ENCODE results near the gene SRBD1.

SRBD1 gene

DNA sequence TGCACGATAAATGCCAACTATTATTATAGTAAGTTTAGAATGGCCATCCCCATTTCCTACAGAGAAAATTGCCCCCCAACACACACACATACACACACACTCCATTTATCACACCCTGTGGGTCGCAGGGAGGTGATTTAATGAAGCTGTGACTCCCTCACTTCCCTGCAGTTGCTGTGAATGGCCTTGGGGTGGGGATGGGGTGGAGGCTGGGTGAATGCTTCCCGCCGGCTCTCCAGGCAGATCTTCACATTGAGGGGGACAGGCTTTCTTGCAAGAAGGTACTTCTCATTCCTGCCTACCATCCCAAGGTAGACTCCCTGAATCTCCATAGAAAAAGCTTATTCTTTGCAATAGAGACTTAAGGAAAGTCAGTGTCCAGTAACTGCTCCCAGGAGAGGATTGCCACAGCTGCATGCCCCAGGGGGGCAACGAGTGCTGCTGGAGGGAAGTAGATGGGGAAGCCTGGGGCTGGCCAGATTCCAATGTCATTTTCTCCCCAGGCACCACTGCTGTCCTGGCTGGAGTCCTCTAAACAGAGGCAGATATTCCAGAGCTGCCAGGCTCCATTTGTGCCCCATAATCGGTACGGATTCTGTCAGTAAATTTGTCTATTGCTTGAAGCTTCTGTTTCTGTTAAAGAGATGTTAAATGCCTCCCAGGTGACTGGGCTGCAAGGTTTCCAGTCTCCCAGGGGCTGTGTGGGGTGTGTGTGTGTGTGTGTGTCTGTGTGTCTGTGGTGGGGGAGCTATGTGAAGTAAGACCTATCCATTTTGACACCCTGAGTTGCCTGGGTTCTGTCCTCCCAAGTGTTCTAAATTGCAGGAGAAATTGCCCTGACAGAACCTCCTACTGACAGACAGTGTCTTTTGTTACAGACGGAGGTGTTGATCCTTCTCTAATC lies 265.5 kb downstream of the SRBD1 start:
- DNase-seq, result no peak

DNA sequence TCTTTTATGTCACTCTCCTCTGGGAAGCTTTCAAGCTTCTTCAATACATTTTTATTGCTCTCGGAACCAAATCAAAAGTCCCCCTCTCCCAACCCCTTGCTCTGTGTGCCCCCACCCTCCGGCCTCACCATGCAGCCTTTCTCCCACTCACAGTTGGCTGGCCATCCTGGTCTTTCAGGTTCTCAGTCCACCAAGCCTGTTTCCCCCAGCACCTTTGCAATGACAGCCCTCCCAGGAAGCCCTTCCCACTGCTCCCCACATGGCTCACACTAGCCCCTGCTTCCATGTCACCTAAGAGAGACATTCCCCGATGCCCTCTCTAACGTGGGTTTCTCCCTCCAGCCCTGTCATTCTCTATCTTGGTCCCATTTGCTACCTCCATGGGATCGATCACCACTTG lies 266.6 kb downstream of the SRBD1 start:
- DNase-seq, result no peak

DNA sequence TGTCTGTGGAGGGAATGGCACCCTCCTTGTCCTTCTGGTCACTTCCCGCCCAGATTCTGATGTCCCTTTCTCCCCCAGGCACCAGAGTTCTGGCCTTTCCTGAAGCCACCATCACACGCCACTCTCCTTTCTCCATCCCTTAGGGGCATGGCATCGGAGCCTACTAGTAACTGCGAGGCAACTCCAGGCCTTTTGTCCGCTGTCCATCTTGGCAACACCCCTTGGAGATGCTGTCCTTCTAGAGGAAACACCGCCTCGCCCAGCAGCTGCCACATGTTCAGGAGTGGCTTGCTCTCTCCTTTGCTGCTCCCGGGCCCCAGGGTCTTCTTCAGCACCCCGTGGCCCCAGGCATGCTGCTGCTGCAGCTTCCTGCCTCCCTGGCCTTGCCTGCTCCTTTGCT lies 267.0 kb downstream of the SRBD1 start:
- no peak for DNase-seq

DNA sequence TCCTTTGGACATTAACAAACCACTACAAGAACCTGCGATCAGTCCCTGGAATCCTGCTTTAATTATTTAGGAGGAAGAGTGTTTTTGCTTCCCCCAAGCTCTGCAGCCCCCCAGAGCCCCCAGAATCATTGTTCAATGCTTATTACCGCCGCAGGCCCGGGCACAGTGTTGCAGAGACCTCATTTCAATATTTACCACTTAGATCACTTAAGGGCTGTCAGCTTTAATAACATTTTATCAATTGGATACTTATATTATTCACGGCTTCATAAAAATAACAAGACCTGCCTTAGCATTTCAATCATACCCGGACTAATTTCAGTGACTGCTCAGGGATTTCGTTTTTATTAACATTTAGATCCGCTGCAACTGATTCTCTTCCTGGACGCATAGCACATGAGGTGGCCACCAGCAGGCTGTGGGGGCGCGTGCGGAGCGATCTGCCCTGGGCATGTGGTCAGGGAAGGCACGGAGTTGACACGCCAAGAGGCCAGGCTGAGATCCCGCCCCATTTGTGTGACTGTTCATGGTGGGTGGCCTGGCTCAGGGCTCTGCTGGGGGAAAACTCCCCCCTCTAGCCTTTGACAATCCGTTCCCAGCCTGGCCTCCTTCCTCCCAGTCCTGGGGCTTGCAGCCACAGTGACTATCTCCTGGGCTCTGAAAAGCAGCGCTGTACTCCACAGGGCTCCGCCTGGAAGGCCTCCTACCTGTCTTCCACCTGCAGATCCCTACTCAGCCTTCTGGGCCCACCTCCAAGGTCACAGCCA lies 267.6 kb downstream of the SRBD1 start:
- no peak for DNase-seq

DNA sequence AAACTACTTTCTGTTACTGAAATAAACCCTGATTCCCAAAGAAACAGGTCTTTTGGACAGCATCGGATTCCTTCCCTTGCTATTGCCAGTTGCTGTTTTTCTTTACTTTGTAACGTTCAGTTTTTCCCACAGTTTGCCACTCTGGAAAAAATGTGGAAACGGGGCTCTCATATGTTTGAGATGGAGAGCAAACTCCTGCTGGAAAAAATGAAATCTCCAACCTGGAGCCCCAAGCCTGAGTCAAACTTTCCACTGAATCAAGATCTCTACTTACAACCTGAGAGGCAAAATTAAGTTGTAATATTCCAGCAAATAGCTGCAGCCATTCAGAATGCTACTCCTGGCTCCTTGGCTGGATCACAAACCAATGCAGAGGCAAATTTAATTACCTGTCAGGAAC lies 270.7 kb downstream of the SRBD1 start:
- DNase-seq, result no peak

DNA sequence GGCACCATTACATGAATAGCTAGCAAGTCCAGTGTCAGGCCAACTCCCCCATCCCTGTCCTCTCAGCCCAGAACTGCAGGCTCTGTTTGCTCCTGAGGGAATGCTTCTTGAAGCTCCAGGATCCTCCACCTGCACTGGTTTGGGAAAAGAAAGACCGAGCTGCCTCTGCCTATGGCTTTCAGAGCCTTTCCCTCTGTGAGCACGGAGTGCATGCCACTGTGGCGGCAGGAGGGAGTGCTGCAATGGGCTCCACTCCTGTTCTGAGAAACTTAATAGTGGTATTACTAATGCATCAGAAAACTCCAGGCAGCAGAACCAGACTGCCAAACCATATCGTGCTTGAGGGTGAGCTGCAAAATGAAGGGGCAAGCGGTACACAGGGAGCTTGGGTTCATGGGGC lies 271.8 kb downstream of the SRBD1 start:
- no peak for DNase-seq
